Measurements from ENCODE around the gene EHMT1.

DNA sequence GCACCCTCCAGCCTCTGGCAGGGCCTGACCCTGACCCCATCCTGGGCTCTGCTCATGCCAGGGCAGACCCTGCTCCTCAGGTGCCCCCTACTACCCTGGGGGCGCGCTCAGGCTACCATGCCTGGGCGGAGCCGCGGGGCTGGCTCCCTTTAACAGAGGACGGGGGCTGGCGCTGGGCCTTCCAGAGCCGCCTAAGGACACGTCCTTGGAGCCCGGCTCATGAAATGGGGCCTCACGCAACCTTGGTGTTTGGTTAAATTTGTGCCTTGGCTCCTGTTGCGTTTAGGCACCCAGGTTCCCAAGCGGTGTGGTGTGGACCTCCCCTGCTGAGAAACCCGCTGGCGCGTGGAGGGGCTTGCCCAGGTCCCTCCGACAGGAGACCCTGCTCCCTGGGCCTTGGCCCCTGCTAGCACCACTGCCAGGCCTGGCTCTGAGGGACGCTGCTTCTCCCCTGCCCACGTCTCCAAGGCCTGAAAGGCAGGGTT, 3.4 kb upstream of the EHMT1 start:
- TF ChIP-seq ZNF274 (CRISPR knock-in tag; IDR thresholded peaks at IDR 0.05) (no peak), MZF1 (CRISPR knock-in tag; IDR thresholded peaks at IDR 0.05; ENCODE audit: borderline replicate concordance) (no peak), ZNF24 (IDR thresholded peaks at IDR 0.05) (no peak), HNF4G (IDR thresholded peaks at IDR 0.05; ENCODE audit: borderline replicate concordance, low read depth, low read length) (no peak), HNF4G (CRISPR knock-in tag; IDR thresholded peaks at IDR 0.05; ENCODE audit: borderline replicate concordance, low read depth) (no peak), POLR2A (IDR thresholded peaks at IDR 0.05; ENCODE audit: insufficient read depth in 1 of 2, low read depth in 2 of 2, low read length in 2 of 2) (no peak)
- TF ChIP-seq, protein P1, sequence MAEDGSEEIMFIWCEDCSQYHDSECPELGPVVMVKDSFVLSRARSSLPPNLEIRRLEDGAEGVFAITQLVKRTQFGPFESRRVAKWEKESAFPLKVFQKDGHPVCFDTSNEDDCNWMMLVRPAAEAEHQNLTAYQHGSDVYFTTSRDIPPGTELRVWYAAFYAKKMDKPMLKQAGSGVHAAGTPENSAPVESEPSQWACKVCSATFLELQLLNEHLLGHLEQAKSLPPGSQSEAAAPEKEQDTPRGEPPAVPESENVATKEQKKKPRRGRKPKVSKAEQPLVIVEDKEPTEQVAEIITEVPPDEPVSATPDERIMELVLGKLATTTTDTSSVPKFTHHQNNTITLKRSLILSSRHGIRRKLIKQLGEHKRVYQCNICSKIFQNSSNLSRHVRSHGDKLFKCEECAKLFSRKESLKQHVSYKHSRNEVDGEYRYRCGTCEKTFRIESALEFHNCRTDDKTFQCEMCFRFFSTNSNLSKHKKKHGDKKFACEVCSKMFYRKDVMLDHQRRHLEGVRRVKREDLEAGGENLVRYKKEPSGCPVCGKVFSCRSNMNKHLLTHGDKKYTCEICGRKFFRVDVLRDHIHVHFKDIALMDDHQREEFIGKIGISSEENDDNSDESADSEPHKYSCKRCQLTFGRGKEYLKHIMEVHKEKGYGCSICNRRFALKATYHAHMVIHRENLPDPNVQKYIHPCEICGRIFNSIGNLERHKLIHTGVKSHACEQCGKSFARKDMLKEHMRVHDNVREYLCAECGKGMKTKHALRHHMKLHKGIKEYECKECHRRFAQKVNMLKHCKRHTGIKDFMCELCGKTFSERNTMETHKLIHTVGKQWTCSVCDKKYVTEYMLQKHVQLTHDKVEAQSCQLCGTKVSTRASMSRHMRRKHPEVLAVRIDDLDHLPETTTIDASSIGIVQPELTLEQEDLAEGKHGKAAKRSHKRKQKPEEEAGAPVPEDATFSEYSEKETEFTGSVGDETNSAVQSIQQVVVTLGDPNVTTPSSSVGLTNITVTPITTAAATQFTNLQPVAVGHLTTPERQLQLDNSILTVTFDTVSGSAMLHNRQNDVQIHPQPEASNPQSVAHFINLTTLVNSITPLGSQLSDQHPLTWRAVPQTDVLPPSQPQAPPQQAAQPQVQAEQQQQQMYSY (CRISPR knock-in tag; IDR thresholded peaks at IDR 0.05) = no peak

All from HepG2 (cell line).